AG04450 (cell line): ENCODE measurements around the gene CETN2. TPM values are rescaled to one million over a fixed set of nuclear protein-coding genes. Genes with fewer than 3 reads are reported as not detected.
"Not testable (repeated sequence)": the region's sequence is repeated elsewhere in the genome, so short reads cannot be mapped to it uniquely, and the experiment has no call there.

ENCODE experiments used
- CTCF ChIA-PET: fragments of 300-600, 350-600 bp; formaldehyde crosslinking; extraction: SDS; loops from one replicate; lab custom pipeline; 2022; ENCODE audit warnings: antibody characterized with exemption, inconsistent platforms; lab: Charles Lee
- POLR2A ChIA-PET: fragments of 350-600 bp; formaldehyde crosslinking; extraction: SDS; loops from one replicate; lab custom pipeline; 2021; ENCODE audit warnings: antibody characterized with exemption, inconsistent platforms; lab: Yijun Ruan, JAX
- DNase-seq: peaks from one replicate; pipeline ENCODE4 v3.0.0-alpha.2; 2011; ENCODE audit warnings: low read depth, low spot score
- H3K27ac ChIP-seq: one replicate; pipeline ENCODE4 v1.5.1; 2012; ENCODE audit warnings: low read depth, low read length, control low read depth
- H3K27me3 ChIP-seq: one replicate; pipeline ENCODE4 v1.6.0; 2012; ENCODE audit warnings: low read length; ENCODE audit not compliant: control insufficient read depth, insufficient read depth
- H3K4me3 ChIP-seq: 2 replicates; pipeline ENCODE4 v1.5.1; 2011; ENCODE audit warnings: mild to moderate bottlenecking, low read depth, low read length, control low read depth
- H3K9me3 ChIP-seq: 2 replicates; pipeline ENCODE4 v1.5.1; 2012; ENCODE audit warnings: low read length; ENCODE audit not compliant: control insufficient read depth, insufficient read depth
- polyA plus RNA-seq: library from polyadenylated mRNA; depleted of rRNA; stranded (reverse); fragments of >200 nt; gene quantifications from 2 replicates; pipeline ENCODE4 v1.2.3, GENCODE V29; 2011
- TF ChIP-seq, protein P1 (sequence below): IDR thresholded peaks from 2 replicates; pipeline ENCODE4 v1.5.1; 2011; ENCODE audit warnings: low read depth, low read length, control low read depth, inconsistent platforms

Gene CETN2
- polyA plus RNA-seq, 1 experiment: 70.9 TPM

DNA sequence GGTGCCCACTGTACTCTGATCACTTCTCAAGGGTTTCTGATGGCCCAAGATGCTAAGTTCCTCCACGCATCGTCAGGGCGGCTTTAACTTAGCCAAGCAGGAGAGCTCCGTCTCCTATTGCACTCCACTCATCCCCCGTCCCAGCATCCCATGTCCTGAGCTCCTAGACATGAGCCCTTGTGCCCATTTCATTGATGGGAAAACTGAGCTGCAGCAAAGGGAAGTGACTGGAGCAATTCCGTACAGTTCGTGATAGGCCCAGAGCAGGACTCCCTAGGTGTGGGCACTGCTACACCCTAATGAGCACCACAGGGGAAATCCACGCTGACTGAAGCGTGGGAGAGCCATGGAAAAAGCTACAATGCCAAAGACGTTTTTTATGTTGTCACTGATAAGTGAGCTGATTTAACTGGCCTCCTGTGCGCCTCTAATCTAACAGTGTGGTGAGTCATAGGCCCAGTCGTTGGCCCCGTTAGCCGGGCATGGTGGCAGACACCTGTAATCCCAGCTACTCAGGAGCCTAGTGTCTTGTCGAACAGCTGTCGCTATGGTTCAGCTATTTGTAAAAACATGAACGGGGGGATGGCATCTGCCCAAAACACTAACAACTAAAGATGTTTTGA lies 15.2 kb upstream of the CETN2 start:
- DNase-seq: no peak
- TF ChIP-seq, protein P1, sequence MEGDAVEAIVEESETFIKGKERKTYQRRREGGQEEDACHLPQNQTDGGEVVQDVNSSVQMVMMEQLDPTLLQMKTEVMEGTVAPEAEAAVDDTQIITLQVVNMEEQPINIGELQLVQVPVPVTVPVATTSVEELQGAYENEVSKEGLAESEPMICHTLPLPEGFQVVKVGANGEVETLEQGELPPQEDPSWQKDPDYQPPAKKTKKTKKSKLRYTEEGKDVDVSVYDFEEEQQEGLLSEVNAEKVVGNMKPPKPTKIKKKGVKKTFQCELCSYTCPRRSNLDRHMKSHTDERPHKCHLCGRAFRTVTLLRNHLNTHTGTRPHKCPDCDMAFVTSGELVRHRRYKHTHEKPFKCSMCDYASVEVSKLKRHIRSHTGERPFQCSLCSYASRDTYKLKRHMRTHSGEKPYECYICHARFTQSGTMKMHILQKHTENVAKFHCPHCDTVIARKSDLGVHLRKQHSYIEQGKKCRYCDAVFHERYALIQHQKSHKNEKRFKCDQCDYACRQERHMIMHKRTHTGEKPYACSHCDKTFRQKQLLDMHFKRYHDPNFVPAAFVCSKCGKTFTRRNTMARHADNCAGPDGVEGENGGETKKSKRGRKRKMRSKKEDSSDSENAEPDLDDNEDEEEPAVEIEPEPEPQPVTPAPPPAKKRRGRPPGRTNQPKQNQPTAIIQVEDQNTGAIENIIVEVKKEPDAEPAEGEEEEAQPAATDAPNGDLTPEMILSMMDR: no peak
- Histone ChIP-seq H3K4me3 (no peak overlapping the region), H3K9me3 (no peaks in the 10 kb centered on the region), H3K27me3 (no peaks in the 10 kb centered on the region), H3K27ac (no peak overlapping the region)
- ChIA-PET POLR2A (no interaction called here), CTCF (no interaction called here)

DNA sequence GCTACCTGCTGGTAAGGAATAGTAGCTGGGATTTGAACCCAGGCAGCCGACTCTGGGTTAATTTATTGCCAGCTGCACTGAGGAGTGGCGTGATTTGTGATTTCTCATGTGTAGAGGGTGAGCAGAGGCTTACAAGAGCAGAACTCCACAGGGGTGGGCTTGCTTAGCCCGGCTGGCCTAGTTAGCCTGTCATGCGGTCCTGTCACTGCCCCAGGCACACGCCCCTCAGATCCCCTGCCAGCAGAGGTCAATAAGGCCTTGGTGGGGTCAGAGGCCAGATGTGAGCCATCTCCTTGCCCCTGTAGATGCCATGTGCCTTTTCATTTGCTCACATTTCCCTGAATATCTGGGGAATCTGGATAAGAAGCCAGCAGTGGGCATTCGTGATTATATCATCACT lies 13.7 kb upstream of the CETN2 start:
- CTCF ChIA-PET: no interaction called here
- Histone ChIP-seq H3K27ac (no peak overlapping the region), H3K9me3 (no peaks in the 10 kb centered on the region), H3K27me3 (no peaks in the 10 kb centered on the region), H3K4me3 (no peak overlapping the region)
- TF ChIP-seq, protein P1: no peak
- POLR2A ChIA-PET: no interaction called here
- DNase-seq: no peak

DNA sequence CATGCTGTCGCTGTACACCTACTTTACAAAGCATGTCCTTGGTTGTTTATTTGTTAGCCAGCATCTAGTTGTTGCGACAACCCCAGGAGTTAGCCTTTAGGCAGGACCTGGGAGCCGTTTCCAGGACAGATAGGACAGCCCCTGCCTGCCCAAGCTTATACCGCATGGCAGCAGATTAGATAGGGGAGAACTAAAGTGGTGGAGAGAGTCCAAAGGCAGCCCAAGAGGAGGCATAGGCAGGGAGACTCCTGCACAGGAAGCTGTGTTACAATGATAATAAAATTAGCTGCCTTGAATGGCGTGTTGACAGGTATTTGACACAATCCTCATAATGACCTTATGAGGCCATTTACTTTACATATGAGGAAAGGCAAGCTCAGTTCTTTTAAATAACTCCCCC lies 13.3 kb upstream of the CETN2 start:
- DNase-seq: no peak
- Histone ChIP-seq H3K9me3 (no peaks in the 10 kb centered on the region), H3K27me3 (no peaks in the 10 kb centered on the region), H3K4me3 (no peak overlapping the region), H3K27ac (no peak overlapping the region)
- CTCF ChIA-PET: no interaction called here
- TF ChIP-seq, protein P1: no peak
- POLR2A ChIA-PET: no interaction called here

DNA sequence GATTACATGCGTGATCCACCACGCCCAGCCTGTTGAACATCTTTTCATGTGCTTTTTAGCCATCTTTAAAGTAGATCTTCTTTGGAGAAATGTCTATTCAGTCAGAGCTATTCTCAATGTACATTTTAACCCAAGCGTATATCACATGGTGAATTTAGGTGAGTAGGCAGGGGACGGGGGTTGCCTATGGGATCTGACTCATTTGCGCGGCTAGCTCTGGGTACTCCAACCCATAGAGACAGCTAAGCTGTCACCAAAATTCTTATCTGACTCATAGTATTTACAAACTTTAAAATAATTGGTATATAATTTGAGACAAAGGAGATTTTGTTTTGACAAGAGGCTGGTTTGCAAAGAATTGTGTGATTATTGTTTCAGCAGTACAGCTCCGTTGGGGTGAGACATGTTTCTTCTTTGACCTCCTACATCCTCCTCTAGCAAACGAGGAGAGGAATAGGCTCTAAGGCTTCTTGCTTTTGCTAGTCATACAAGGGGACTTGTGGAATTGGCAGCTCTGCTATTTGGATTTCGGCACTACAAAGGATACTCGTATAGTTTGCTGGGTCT lies 12.3 kb upstream of the CETN2 start:
- TF ChIP-seq, protein P1: no peak
- no peaks in the 10 kb centered on the region for H3K27me3 ChIP-seq
- ChIA-PET CTCF (interaction anchor here (0.5 kb wide), 1 partner anchor 767 kb away, joined by 5 read pairs; no protein-coding TSS in a partner anchor), POLR2A (no interaction called here)
- H3K4me3 ChIP-seq: no peak overlapping the region
- DNase-seq: no peak
- H3K27ac ChIP-seq: no peak overlapping the region
- H3K9me3 ChIP-seq: no peaks in the 10 kb centered on the region

DNA sequence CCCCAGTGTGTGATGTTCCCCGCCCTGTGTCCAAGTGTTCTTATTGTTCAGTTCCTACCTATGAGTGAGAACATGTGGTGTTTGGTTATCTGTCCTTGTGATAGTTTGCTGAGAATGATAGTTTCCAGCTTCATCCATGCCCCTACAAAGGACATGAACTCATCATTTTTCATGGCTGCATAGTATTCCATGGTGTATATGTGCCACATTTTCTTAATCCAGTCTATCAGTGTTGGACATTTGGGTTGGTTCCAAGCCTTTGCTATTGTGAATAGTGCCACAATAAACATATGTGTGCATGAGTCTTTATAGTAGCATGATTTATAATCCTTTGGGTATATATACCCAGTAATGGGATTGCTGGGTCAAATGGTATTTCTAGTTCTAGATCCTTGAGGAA lies 4.9 kb upstream of the CETN2 start:
- H3K27me3 ChIP-seq, CTCF ChIA-PET, DNase-seq, POLR2A ChIA-PET, H3K27ac ChIP-seq, H3K4me3 ChIP-seq, H3K9me3 ChIP-seq: not testable (repeated sequence)
